GM12878 (cell line): ENCODE measurements around the gene ADAMTS2. TPM values are rescaled to one million over a fixed set of nuclear protein-coding genes. Genes with fewer than 3 reads are reported as not detected.

Experiments used
- FOS ChIP-seq: IDR thresholded peaks from 3 replicates; pipeline ENCODE4 v1.6.1; 2011; ENCODE audit warnings: borderline replicate concordance; ENCODE audit not compliant: insufficient read length; ENCODE audit errors: extremely low read depth
- FOXK2 ChIP-seq: fragments of 450-650 bp; IDR thresholded peaks from 2 replicates; pipeline ENCODE4 v1.6.1; 2017; ENCODE audit warnings: mild to moderate bottlenecking, moderate library complexity
- IKZF2 ChIP-seq, 2 experiments: fragments of 450-650 bp; IDR thresholded peaks; 2 replicates each; pipeline ENCODE4 v1.6.1; 2017; ENCODE audit warnings: mild to moderate bottlenecking in 2 of 2, moderate library complexity in 2 of 2
- MYB ChIP-seq: fragments of 150-350 bp; IDR thresholded peaks from 2 replicates; pipeline ENCODE4 v1.6.1; 2014; ENCODE audit warnings: mild to moderate bottlenecking, low read depth, low read length, borderline replicate concordance
- NBN ChIP-seq: fragments of 450-650 bp; IDR thresholded peaks from 2 replicates; pipeline ENCODE4 v1.6.1; 2016
- SP1 ChIP-seq: IDR thresholded peaks from one replicate; pipeline ENCODE4 v1.6.1; 2011; ENCODE audit warnings: low read depth, low read length
- TAF1 ChIP-seq: IDR thresholded peaks from 2 replicates; pipeline ENCODE4 v1.6.1; 2011; ENCODE audit warnings: mild to moderate bottlenecking, low read depth, low read length, borderline replicate concordance
- TARDBP ChIP-seq: IDR thresholded peaks from 2 replicates; pipeline ENCODE4 v1.6.1; 2016; ENCODE audit warnings: borderline replicate concordance
- WRNIP1 ChIP-seq: IDR thresholded peaks from 2 replicates; pipeline ENCODE4 v1.6.1; 2011; ENCODE audit warnings: low read depth, low read length, improper control_type of control experiment, borderline replicate concordance
- polyA plus RNA-seq, 11 experiments: library from polyadenylated mRNA; depleted of rRNA in 4 of 11; unstranded in 6 of 11; stranded (reverse) in 5 of 11; fragments of >200 nt; fragmentation: Nextera tagmentation in 4 of 11; fragmentation: Illumina TruSeq in 1 of 11; extraction: Ambion mirVana in 4 of 11; extraction: Trizol in 1 of 11; gene quantifications; 1 replicate in 1 of 11; 2 replicates in 10 of 11; pipeline versions ENCODE4 v1.2.1 to v1.2.3, GENCODE V29; 2011 to 2016; ENCODE audit warnings: inconsistent platforms in 2 of 11, missing spikeins in 2 of 11, low read depth in 1 of 11
- total RNA-seq, 4 experiments: library from RNA; depleted of rRNA in 3 of 4; stranded (reverse); fragments of >200 nt in 3 of 4; fragmentation: Illumina TruSeq in 1 of 4; extraction: Trizol in 1 of 4; gene quantifications; 2 replicates each; pipeline versions ENCODE4 v1.2.1 to v1.2.3, GENCODE V29; 2013 to 2021
- TF ChIP-seq, protein P1 (sequence below): IDR thresholded peaks from 2 replicates; pipeline ENCODE4 v1.6.1; 2012; ENCODE audit warnings: improper control_type of control experiment, low read depth, low read length; ENCODE audit not compliant: insufficient replicate concordance
- TF ChIP-seq, protein P2 (sequence below): fragments of 450-650 bp; IDR thresholded peaks from 2 replicates; pipeline ENCODE4 v1.6.1; 2018; ENCODE audit warnings: mild to moderate bottlenecking, low read depth, moderate library complexity; ENCODE audit not compliant: partially characterized antibody
- TF ChIP-seq, protein P3 (sequence below): IDR thresholded peaks from 2 replicates; pipeline ENCODE4 v1.6.1; 2012; ENCODE audit warnings: low read depth, low read length, improper control_type of control experiment

The ADAMTS2 gene
- total and polyA plus RNA-seq, 10 of the 15 experiments (the other 5 are each of a cell fraction or from before 2014, with no cell fraction given), result 0.03 to 0.05 TPM; not detected in 8

DNA sequence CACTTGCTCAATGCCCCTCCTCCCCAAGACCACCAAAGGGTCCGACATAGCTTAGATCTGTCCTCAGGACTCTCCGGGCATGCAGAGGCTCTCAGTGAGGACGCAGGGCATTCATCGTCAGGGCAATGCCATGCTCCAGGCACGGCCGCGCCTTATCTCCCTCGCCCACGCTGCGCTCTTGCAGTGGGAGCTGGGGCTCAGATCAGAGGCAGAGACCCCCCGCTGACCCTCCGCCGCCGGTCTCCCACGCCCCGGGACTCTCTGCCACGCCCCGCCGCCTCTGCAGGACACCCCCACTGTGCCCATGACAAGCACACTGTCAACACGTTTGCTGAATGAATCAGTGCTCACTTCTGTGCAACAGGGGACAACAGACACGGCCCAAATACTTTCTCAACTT, 140.7 kb downstream of the ADAMTS2 start (continued):
- TF ChIP-seq, protein P1, sequence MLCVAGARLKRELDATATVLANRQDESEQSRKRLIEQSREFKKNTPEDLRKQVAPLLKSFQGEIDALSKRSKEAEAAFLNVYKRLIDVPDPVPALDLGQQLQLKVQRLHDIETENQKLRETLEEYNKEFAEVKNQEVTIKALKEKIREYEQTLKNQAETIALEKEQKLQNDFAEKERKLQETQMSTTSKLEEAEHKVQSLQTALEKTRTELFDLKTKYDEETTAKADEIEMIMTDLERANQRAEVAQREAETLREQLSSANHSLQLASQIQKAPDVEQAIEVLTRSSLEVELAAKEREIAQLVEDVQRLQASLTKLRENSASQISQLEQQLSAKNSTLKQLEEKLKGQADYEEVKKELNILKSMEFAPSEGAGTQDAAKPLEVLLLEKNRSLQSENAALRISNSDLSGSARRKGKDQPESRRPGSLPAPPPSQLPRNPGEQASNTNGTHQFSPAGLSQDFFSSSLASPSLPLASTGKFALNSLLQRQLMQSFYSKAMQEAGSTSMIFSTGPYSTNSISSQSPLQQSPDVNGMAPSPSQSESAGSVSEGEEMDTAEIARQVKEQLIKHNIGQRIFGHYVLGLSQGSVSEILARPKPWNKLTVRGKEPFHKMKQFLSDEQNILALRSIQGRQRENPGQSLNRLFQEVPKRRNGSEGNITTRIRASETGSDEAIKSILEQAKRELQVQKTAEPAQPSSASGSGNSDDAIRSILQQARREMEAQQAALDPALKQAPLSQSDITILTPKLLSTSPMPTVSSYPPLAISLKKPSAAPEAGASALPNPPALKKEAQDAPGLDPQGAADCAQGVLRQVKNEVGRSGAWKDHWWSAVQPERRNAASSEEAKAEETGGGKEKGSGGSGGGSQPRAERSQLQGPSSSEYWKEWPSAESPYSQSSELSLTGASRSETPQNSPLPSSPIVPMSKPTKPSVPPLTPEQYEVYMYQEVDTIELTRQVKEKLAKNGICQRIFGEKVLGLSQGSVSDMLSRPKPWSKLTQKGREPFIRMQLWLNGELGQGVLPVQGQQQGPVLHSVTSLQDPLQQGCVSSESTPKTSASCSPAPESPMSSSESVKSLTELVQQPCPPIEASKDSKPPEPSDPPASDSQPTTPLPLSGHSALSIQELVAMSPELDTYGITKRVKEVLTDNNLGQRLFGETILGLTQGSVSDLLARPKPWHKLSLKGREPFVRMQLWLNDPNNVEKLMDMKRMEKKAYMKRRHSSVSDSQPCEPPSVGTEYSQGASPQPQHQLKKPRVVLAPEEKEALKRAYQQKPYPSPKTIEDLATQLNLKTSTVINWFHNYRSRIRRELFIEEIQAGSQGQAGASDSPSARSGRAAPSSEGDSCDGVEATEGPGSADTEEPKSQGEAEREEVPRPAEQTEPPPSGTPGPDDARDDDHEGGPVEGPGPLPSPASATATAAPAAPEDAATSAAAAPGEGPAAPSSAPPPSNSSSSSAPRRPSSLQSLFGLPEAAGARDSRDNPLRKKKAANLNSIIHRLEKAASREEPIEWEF, result no peak
- TF ChIP-seq TARDBP (no peak), IKZF2 (IDR thresholded peaks at IDR 0.05) (no peak), FOS (no peak), FOXK2 (no peak), SP1 (no peak), TAF1 (no peak), WRNIP1 (no peak), NBN (no peak), MYB (no peak)
- TF ChIP-seq, protein P2, sequence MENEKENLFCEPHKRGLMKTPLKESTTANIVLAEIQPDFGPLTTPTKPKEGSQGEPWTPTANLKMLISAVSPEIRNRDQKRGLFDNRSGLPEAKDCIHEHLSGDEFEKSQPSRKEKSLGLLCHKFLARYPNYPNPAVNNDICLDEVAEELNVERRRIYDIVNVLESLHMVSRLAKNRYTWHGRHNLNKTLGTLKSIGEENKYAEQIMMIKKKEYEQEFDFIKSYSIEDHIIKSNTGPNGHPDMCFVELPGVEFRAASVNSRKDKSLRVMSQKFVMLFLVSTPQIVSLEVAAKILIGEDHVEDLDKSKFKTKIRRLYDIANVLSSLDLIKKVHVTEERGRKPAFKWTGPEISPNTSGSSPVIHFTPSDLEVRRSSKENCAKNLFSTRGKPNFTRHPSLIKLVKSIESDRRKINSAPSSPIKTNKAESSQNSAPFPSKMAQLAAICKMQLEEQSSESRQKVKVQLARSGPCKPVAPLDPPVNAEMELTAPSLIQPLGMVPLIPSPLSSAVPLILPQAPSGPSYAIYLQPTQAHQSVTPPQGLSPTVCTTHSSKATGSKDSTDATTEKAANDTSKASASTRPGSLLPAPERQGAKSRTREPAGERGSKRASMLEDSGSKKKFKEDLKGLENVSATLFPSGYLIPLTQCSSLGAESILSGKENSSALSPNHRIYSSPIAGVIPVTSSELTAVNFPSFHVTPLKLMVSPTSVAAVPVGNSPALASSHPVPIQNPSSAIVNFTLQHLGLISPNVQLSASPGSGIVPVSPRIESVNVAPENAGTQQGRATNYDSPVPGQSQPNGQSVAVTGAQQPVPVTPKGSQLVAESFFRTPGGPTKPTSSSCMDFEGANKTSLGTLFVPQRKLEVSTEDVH, result no peak
- TF ChIP-seq, protein P3, sequence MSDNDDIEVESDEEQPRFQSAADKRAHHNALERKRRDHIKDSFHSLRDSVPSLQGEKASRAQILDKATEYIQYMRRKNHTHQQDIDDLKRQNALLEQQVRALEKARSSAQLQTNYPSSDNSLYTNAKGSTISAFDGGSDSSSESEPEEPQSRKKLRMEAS, result no peak
- TF ChIP-seq, all 136 proteins: peak for 0
